Measurements from ENCODE around the gene SP6. TPM values are rescaled to one million over a fixed set of nuclear protein-coding genes. Genes with fewer than 3 reads are reported as not detected.

The SP6 gene
- total RNA-seq, 2 donors from 2014 or later = 0.19 to 0.48 TPM

GRCh38 chr17:47841488-47842291 lies 9.3 kb downstream of the SP6 start:
- intact Hi-C loops (cut with DNase I) = loop anchor here (2.0 to 10.0 kb wide), 2 partner anchors 47 to 123 kb away; no protein-coding TSS in a partner anchor

GRCh38 chr17:47840742-47841487 lies 10.0 kb downstream of the SP6 start, which contains the start of gene SCRN2:
Gene SCRN2, minus strand, starts transcription at chr17:47841273. Its CDS starts 430 bp downstream, at chr17:47840843.
- DNase-seq (ENCODE audit: low spot score) = peak; percentile 97
- intact Hi-C loops (cut with DNase I) = loop anchor here (2.0 to 10.0 kb wide), 2 partner anchors 48 to 124 kb away; no protein-coding TSS in a partner anchor

More at GRCh38 chr17:47841488-47842291, 9.3 kb downstream of the SP6 start:
- no peak for DNase-seq (ENCODE audit: low spot score)

- DNase-seq (ENCODE audit: low spot score) = no peak
- intact Hi-C loops (cut with DNase I) = loop anchor here (2.0 to 10.0 kb wide), 2 partner anchors 49 to 125 kb away; no protein-coding TSS in a partner anchor
Measured at GRCh38 chr17:47840001-47840741, 10.8 kb downstream of the SP6 start.

GRCh38 chr17:47839071-47839470 lies 11.9 kb downstream of the SP6 start:
- intact Hi-C loops (cut with DNase I) = loop anchor here in 1 of 2 donors (2.0 kb wide), 1 partner anchor 52 kb away; no protein-coding TSS in a partner anchor
- no peak for DNase-seq (ENCODE audit: low spot score)

- intact Hi-C loops (cut with DNase I) = loop anchor here in 1 of 2 donors (2.0 kb wide), 1 partner anchor 52 kb away; no protein-coding TSS in a partner anchor
- DNase-seq (ENCODE audit: low spot score) = no peak
Measured at GRCh38 chr17:47838636-47839035, 12.3 kb downstream of the SP6 start.

- intact Hi-C loops (cut with DNase I) = loop anchor here in 1 of 2 donors (2.0 kb wide), 1 partner anchor 53 kb away; no protein-coding TSS in a partner anchor
- peak; percentile 73 for DNase-seq (ENCODE audit: low spot score)
Measured at GRCh38 chr17:47837401-47838039, 13.4 kb downstream of the SP6 start.

- intact Hi-C loops (cut with DNase I) = no loop called here
- peak; percentile 76 for DNase-seq (ENCODE audit: low spot score)
Measured at GRCh38 chr17:47836601-47837000, 14.4 kb downstream of the SP6 start.

- DNase-seq (ENCODE audit: low spot score) = no peak
- intact Hi-C loops (cut with DNase I) = no loop called here
Measured at GRCh38 chr17:47834756-47835155, 16.2 kb downstream of the SP6 start.

- DNase-seq (ENCODE audit: low spot score) = no peak
- intact Hi-C loops (cut with DNase I) = no loop called here
Measured at GRCh38 chr17:47831934-47832327, 19.0 kb downstream of the SP6 start.

- intact Hi-C loops (cut with DNase I) = no loop called here
- peak; percentile 98 for DNase-seq (ENCODE audit: low spot score)
Measured at GRCh38 chr17:47831003-47831933, 19.7 kb downstream of the SP6 start, which contains the start of the genes LRRC46 and MRPL10. Gene LRRC46, plus strand, starts transcription at chr17:47831670. Its CDS starts 320 bp downstream, at chr17:47831990. Gene MRPL10, minus strand, starts transcription at chr17:47831541. Its CDS starts 30 bp downstream, at chr17:47831511.

- intact Hi-C loops (cut with DNase I) = no loop called here
- no peak for DNase-seq (ENCODE audit: low spot score)
Measured at GRCh38 chr17:47830396-47831002, 20.5 kb downstream of the SP6 start.

GRCh38 chr17:47829870-47830269 lies 21.1 kb downstream of the SP6 start:
- DNase-seq (ENCODE audit: low spot score) = no peak
- intact Hi-C loops (cut with DNase I) = no loop called here

- no peak for DNase-seq (ENCODE audit: low spot score)
- intact Hi-C loops (cut with DNase I) = no loop called here
Measured at GRCh38 chr17:47823519-47823918, 27.4 kb downstream of the SP6 start.

- intact Hi-C loops (cut with DNase I) = no loop called here
- DNase-seq (ENCODE audit: low spot score) = no peak
Measured at GRCh38 chr17:47822785-47823184, 28.2 kb downstream of the SP6 start.

GRCh38 chr17:47821424-47822391 lies 29.3 kb downstream of the SP6 start, which contains the start of gene OSBPL7:
Gene OSBPL7, minus strand, starts transcription at chr17:47821794. Its CDS starts 1,516 bp downstream, at chr17:47820278.
- intact Hi-C loops (cut with DNase I) = no loop called here
- peak; percentile 93 for DNase-seq (ENCODE audit: low spot score)

GRCh38 chr17:47821031-47821423 lies 29.9 kb downstream of the SP6 start:
- intact Hi-C loops (cut with DNase I) = no loop called here
- no peak for DNase-seq (ENCODE audit: low spot score)
